Pancreas (tissue), 10 donors: ENCODE data around the gene LPIN3. TPM values are rescaled to one million over a fixed set of nuclear protein-coding genes. Genes with fewer than 3 reads are reported as not detected.

Experiments
- ATAC-seq, 4 donors: fragments of 200-7000 bp; cut with Tn5 transposase; one replicate each; pipeline versions ENCODE4 v1.8.0 to v1.9.1; 2020; ENCODE audit warnings: mild to moderate bottlenecking in 4 of 4, moderate library complexity in 4 of 4
- DNase-seq, 6 donors: peaks; one replicate each; pipeline ENCODE4 v3.0.0-alpha.2; 2020
- FAIRE-seq: peaks from 2 replicates; lab custom pipeline; 2012; peaks lifted over from hg19 to GRCh38; lab: Jason Lieb, UNC
- H3K27ac ChIP-seq, 4 donors: fragments of 200-600 bp; sonication (generic); 1 replicate in 3 of 4; 2 replicates in 1 of 4; pipeline versions ENCODE4 v1.5.0 to v1.8.0; 2020
- H3K27me3 ChIP-seq, 4 donors: fragments of 200-600 bp; one replicate each; pipeline ENCODE4 v1.8.0; 2021
- H3K36me3 ChIP-seq, 3 donors: fragments of 200-600 bp; sonication (generic) in 1 of 3; one replicate each; pipeline versions ENCODE4 v1.5.0 to v1.8.0; 2020 to 2021
- H3K4me1 ChIP-seq, 3 donors: fragments of 200-600 bp; one replicate each; pipeline ENCODE4 v1.8.0; 2021
- H3K4me3 ChIP-seq, 4 donors: fragments of 200-600 bp; sonication (generic) in 2 of 4; one replicate each; pipeline versions ENCODE4 v1.5.0 to v1.8.0; 2020 to 2021
- H3K9me3 ChIP-seq, 4 donors: fragments of 200-600 bp; one replicate each; pipeline ENCODE4 v1.8.0; 2021
- WGBS, 2 donors: extraction: QIAGEN DNeasy Blood & Tissue Kit; methylation state at CpG; one replicate each; pipeline ENCODE4 v1.1.7; 2013; 5-methylcytosine and 5-hydroxymethylcytosine counted together
- intact Hi-C, 3 donors: fragments of 100-400 bp; cut with DNase I; formaldehyde crosslinking; loops; one replicate each; pipeline versions ENCODE4 v1.11.1 to v1.14.2; 2022
- polyA plus RNA-seq, 2 donors: library from polyadenylated mRNA; stranded (reverse); fragments of 200-250 nt; gene quantifications; one replicate each; pipeline ENCODE4 v1.2.3, GENCODE V29; 2013
- total RNA-seq, 6 donors: library from RNA; stranded (reverse); fragmentation: NEBNext Ultra II Directional in 4 of 6; extraction: Animal tissue kit (Norgen Biotek cat#: 25700) in 4 of 6; gene quantifications; one replicate each; pipeline versions ENCODE4 v1.2.1 to v1.2.4, GENCODE V29; 2021 to 2023
- TF ChIP-seq, protein P1 (sequence below), 4 donors: fragments of 200-600 bp; sonication (generic) in 3 of 4; IDR thresholded peaks; one replicate each; pipeline versions ENCODE4 v1.5.0 to v1.8.0; 2021; ENCODE audit warnings: antibody characterized with exemption in 4 of 4
- donor health status: healthy with polysubstance abuse.
- donor health status: DM: no; HTN: no; CAD: no; lungs with moderate emphysema.
- donor health status: DM: no; HTN: no; CAD: no.
- donor health status: control.
- donor health status: control.
- donor health status: Bipolar disorder and iron deficiency.
- donor health status: DM: yes; HTN: yes; CAD: no.
- donor health status: DM: no; HTN: no; CAD: no.
- donor health status: DM: no; HTN: no; CAD: no.
- donor health status: DM: yes; HTN: yes; CAD: no.

Gene LPIN3
- total and polyA plus RNA-seq, 8 donors = 3.9 to 47.5 (median 8.6) TPM

DNA sequence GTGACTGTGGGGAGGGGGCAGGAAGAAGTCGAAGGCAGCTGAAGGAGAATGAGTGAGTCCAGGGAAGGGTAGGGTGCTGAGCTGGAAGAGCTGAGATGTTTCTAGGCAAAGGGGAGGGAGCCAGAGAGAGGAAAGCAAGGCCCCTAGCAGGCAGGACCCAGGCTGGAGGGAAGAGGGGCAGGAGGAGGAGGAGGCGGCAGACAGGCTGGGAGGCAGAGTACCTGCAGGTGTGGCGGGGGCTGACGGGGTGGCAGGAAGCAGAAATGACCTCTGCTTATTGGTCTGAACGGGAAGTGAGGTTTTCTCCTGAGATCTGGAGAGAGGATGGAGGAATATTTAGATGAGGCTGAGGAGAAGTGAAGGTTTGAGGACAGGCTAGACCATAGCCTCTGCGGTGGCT lies 36.7 kb downstream of the LPIN3 start:
- TF ChIP-seq, protein P1, sequence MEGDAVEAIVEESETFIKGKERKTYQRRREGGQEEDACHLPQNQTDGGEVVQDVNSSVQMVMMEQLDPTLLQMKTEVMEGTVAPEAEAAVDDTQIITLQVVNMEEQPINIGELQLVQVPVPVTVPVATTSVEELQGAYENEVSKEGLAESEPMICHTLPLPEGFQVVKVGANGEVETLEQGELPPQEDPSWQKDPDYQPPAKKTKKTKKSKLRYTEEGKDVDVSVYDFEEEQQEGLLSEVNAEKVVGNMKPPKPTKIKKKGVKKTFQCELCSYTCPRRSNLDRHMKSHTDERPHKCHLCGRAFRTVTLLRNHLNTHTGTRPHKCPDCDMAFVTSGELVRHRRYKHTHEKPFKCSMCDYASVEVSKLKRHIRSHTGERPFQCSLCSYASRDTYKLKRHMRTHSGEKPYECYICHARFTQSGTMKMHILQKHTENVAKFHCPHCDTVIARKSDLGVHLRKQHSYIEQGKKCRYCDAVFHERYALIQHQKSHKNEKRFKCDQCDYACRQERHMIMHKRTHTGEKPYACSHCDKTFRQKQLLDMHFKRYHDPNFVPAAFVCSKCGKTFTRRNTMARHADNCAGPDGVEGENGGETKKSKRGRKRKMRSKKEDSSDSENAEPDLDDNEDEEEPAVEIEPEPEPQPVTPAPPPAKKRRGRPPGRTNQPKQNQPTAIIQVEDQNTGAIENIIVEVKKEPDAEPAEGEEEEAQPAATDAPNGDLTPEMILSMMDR (IDR thresholded peaks at IDR 0.05) = no peak
- DNase-seq (no peak), ATAC-seq (no peak), FAIRE-seq (no peak)
- WGBS, 2 donors = 56 to 66% methylated on average over 5 to 6 of the region's 6 CpGs
- Histone ChIP-seq H3K36me3 (no peaks in the 10 kb centered on the region), H3K9me3 (no peaks in the 10 kb centered on the region), H3K4me1 (no peaks in the 10 kb centered on the region), H3K27me3 (no peaks in the 10 kb centered on the region), H3K4me3 (no peak overlapping the region), H3K27ac (no peak overlapping the region)
- intact Hi-C loops = no loop called here

GRCh38 chr20:41379551-41379950 lies 38.9 kb downstream of the LPIN3 start:
- intact Hi-C loops = no loop called here
- FAIRE-seq (no peak), ATAC-seq (no peak), DNase-seq (no peak)
- no peaks in the 10 kb centered on the region for H3K36me3 ChIP-seq
- H3K27ac ChIP-seq = no peak overlapping the region
- H3K27me3 ChIP-seq = no peaks in the 10 kb centered on the region
- H3K4me3 ChIP-seq = no peak overlapping the region
- TF ChIP-seq, protein P1 (IDR thresholded peaks at IDR 0.05) = no peak
- WGBS, 2 donors = 81 to 90% methylated on average over 2 of the region's 2 CpGs
- no peaks in the 10 kb centered on the region for H3K9me3 ChIP-seq
- H3K4me1 ChIP-seq = no peaks in the 10 kb centered on the region

DNA sequence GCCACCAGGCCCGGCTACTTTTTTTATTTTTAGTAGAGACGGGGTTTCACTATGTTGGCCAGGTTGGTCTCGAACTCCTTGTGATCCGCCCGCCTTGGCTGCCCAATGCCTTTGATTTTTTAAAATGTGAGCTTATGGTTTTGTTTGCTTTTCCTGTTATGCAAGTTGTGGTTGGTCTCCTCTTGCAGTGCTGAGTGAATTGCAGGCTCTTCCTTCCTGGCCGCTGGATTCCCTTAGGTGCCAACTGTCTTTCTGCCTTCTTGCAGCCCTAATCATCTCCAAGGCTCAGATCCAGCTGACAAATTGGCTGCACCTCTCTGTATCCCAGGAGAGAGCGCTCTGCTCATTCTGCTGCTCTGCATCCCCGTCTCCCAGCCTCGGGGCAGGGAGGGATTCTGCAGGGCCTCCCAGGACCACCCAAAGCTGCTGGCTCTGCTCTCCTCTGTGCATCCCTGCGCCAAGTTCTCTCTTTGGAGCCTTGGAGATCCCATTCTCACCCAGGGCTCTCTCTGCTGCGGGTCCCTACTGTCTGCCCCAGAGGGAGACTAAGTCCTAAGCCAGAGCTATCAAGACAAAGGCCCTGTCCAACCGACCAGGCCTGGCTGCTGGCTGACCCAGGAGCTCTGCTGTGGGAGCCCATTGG lies 40.1 kb downstream of the LPIN3 start:
- no peaks in the 10 kb centered on the region for H3K36me3 ChIP-seq
- no peaks in the 10 kb centered on the region for H3K9me3 ChIP-seq
- intact Hi-C loops = no loop called here
- FAIRE-seq = no peak
- DNase-seq = no peak
- ATAC-seq = no peak
- 77 to 81% methylated on average over 12 of the region's 12 CpGs for WGBS, 2 donors
- TF ChIP-seq, protein P1 (IDR thresholded peaks at IDR 0.05) = no peak
- H3K27me3 ChIP-seq = no peaks in the 10 kb centered on the region
- H3K4me1 ChIP-seq = no peaks in the 10 kb centered on the region
- no peak overlapping the region for H3K27ac ChIP-seq
- H3K4me3 ChIP-seq = no peak overlapping the region

DNA sequence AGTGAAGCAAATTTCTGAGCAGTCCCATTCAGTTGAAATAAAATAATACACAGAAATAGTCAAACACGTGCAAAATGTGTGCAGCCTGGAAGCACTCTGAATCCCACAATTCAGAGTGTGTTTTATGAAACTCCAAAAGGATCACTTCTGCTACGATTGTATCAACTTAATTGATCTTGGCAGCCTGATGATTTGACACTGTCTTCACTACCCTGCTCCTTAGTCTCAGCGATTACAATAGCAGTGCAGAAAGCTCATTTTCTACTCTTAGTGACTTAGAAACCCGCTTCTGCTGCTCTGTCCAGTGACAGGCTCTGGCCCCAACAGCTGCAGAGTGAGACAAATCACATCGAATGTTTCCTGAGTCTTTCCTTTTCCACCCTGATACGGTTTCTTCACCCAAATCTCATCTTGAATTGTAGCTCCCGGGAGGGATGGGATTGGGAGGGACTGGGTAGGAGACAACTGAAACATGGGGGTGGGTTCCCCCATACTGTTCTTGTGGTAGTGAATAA lies 42.2 kb downstream of the LPIN3 start:
- DNase-seq (no peak), ATAC-seq (no peak), FAIRE-seq (no peak)
- 69 to 77% methylated on average over 7 of the region's 7 CpGs for WGBS, 2 donors
- TF ChIP-seq, protein P1 (IDR thresholded peaks at IDR 0.05) = no peak
- Histone ChIP-seq H3K9me3 (no peaks in the 10 kb centered on the region), H3K36me3 (no peaks in the 10 kb centered on the region), H3K27ac (no peak overlapping the region), H3K4me1 (no peaks in the 10 kb centered on the region), H3K27me3 (no peaks in the 10 kb centered on the region), H3K4me3 (no peak overlapping the region)
- intact Hi-C loops = no loop called here
